Glutamatergic neuron (in vitro differentiated cells): ENCODE data around the gene PAQR4. TPM values are rescaled to one million over a fixed set of nuclear protein-coding genes. Genes with fewer than 3 reads are reported as not detected.

ENCODE experiments used
- DNase-seq: peaks from one replicate; pipeline ENCODE4 v3.0.0; 2022
- H3K27ac Mint-ChIP-seq: one replicate; pipeline ENCODE4 v1.8.0; 2020; ENCODE audit warnings: mild to moderate bottlenecking, mixed read lengths, inconsistent platforms; ENCODE audit not compliant: unreplicated experiment
- H3K27me3 Mint-ChIP-seq: one replicate; pipeline ENCODE4 v1.8.0; 2020; ENCODE audit warnings: mild to moderate bottlenecking, moderate library complexity, mixed read lengths, inconsistent platforms; ENCODE audit not compliant: unreplicated experiment
- H3K36me3 Mint-ChIP-seq: one replicate; pipeline ENCODE4 v1.8.0; 2020; ENCODE audit warnings: mild to moderate bottlenecking, mixed read lengths, inconsistent platforms; ENCODE audit not compliant: unreplicated experiment
- H3K4me1 Mint-ChIP-seq: one replicate; pipeline ENCODE4 v1.8.0; 2020; ENCODE audit warnings: mild to moderate bottlenecking, low read depth, mixed read lengths, inconsistent platforms; ENCODE audit not compliant: unreplicated experiment
- H3K4me3 Mint-ChIP-seq: one replicate; pipeline ENCODE4 v1.8.0; 2020; ENCODE audit warnings: mild to moderate bottlenecking, mixed read lengths, inconsistent platforms; ENCODE audit not compliant: unreplicated experiment
- H3K9me3 Mint-ChIP-seq: one replicate; pipeline ENCODE4 v1.8.0; 2020; ENCODE audit warnings: mild to moderate bottlenecking, moderate library complexity, mixed read lengths, inconsistent platforms; ENCODE audit not compliant: unreplicated experiment
- total RNA-seq: library from RNA; stranded (reverse); fragmentation: NEBNext Ultra II Directional; extraction: Animal tissue kit (Norgen Biotek cat#: 25700); gene quantifications from one replicate; pipeline ENCODE4 v1.2.1, GENCODE V29; 2021; ENCODE audit not compliant: unreplicated experiment
- TF ChIP-seq, protein P1 (sequence below): fragments of 200-600 bp; sonication (generic); IDR thresholded peaks from one replicate; pipeline ENCODE4 v1.5.0; 2021; ENCODE audit not compliant: partially characterized antibody, unreplicated experiment

The PAQR4 gene
- total RNA-seq, 1 donor from 2014 or later: 69.1 TPM

GRCh38 chr16:2950353-2950724, 18.8 kb upstream of the PAQR4 start:
- H3K4me3 Mint-ChIP-seq: no peak overlapping the region
- TF ChIP-seq, protein P1, sequence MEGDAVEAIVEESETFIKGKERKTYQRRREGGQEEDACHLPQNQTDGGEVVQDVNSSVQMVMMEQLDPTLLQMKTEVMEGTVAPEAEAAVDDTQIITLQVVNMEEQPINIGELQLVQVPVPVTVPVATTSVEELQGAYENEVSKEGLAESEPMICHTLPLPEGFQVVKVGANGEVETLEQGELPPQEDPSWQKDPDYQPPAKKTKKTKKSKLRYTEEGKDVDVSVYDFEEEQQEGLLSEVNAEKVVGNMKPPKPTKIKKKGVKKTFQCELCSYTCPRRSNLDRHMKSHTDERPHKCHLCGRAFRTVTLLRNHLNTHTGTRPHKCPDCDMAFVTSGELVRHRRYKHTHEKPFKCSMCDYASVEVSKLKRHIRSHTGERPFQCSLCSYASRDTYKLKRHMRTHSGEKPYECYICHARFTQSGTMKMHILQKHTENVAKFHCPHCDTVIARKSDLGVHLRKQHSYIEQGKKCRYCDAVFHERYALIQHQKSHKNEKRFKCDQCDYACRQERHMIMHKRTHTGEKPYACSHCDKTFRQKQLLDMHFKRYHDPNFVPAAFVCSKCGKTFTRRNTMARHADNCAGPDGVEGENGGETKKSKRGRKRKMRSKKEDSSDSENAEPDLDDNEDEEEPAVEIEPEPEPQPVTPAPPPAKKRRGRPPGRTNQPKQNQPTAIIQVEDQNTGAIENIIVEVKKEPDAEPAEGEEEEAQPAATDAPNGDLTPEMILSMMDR: no peak
- no peak overlapping the region for H3K27ac Mint-ChIP-seq
- H3K9me3 Mint-ChIP-seq: peaks cover 2% of the 10 kb centered on the region
- peaks cover 11% of the 10 kb centered on the region for H3K27me3 Mint-ChIP-seq
- peaks cover 8% of the 10 kb centered on the region for H3K36me3 Mint-ChIP-seq
- peaks cover 11% of the 10 kb centered on the region for H3K4me1 Mint-ChIP-seq
- DNase-seq: no peak

- H3K4me1 Mint-ChIP-seq: peaks cover 11% of the 10 kb centered on the region
- peaks cover 11% of the 10 kb centered on the region for H3K27me3 Mint-ChIP-seq
- TF ChIP-seq, protein P1: no peak
- no peak overlapping the region for H3K27ac Mint-ChIP-seq
- peaks cover 8% of the 10 kb centered on the region for H3K36me3 Mint-ChIP-seq
- no peak overlapping the region for H3K4me3 Mint-ChIP-seq
- no peak for DNase-seq
- H3K9me3 Mint-ChIP-seq: peaks cover 2% of the 10 kb centered on the region
Observed at GRCh38 chr16:2950773-2951172, 18.4 kb upstream of the PAQR4 start.

DNA sequence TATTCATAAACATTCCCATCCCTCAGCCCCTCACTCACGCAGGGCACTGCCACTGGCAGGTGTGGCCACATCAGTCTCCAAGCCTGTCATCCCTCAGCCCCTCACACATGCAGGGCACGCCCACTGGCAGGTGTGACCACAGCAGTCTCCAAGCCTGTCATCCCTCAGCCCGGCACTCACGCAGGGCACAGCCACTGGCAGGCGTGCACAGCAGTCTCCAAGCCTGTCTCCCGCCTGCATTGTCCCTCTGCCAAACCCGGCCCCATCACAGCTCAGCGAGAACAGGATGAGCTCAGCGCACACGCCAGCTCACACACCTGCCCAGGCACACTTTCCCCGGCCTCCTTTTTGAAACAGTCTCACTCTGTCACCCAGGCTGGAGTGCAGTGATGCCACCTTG, 16.5 kb upstream of the PAQR4 start:
- DNase-seq: no peak
- no peaks in the 10 kb centered on the region for H3K36me3 Mint-ChIP-seq
- peaks cover 2% of the 10 kb centered on the region for H3K9me3 Mint-ChIP-seq
- H3K27me3 Mint-ChIP-seq: peaks cover 15% of the 10 kb centered on the region
- peak overlapping the region; percentile 48 for H3K27ac Mint-ChIP-seq
- H3K4me1 Mint-ChIP-seq: peaks cover 11% of the 10 kb centered on the region
- H3K4me3 Mint-ChIP-seq: peak overlapping the region; percentile 30
- TF ChIP-seq, protein P1: no peak

DNA sequence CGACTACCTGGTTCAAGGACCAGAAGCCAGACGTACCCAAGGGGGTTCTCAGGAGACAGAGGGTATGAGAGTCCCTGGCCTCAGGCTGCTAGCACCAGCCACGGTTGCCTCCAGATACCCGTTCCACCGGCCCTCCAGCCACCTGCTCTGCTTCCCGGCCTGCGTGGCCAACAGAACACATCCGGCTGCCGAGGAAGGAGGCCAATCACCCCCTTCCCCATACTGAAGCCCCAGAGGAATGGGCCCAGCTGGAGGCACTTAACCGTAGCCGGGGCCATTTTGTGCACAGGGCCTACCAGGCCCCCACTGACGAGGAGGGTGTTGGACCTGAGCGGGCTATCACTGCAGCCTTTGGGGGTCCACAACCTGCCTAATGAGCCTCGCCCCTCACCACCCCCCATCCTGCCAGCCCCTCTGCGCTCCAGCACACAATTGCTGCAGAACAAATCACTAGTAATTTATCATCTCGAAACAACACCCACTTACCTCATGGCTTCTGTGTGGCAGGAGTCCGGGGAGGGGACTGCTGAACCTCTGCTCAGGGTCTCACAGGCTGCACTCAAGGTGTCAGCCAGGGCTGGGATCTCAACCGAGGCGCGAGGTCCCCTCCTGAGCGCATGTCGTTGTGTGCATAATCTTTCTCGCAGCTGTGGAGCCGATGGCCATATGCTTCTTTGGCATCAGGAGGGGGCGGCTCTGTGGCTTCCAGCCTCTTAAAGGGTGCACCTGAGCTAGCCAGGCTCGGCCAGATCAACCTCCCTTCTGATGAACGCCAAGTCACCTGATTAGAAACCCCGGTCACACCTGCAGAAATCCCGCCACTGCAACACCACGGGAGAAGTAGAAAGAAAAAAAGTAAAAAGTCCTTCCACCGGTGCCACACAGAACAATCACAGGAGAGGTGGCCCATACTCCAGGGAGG, 15.2 kb upstream of the PAQR4 start:
- no peaks in the 10 kb centered on the region for H3K36me3 Mint-ChIP-seq
- H3K4me1 Mint-ChIP-seq: peaks cover 11% of the 10 kb centered on the region
- TF ChIP-seq, protein P1: no peak
- H3K4me3 Mint-ChIP-seq: peak overlapping the region; percentile 52
- peak; percentile 68 for DNase-seq
- peak overlapping the region; percentile 90 for H3K27ac Mint-ChIP-seq
- peaks cover 2% of the 10 kb centered on the region for H3K9me3 Mint-ChIP-seq
- H3K27me3 Mint-ChIP-seq: peaks cover 15% of the 10 kb centered on the region
